PC-3 (cell line): ENCODE measurements around the gene UGGT1. TPM values are rescaled to one million over a fixed set of nuclear protein-coding genes. Genes with fewer than 3 reads are reported as not detected.

Source experiments
- ATAC-seq: fragments of 200-7000 bp; cut with Tn5 transposase; 2 replicates; pipeline ENCODE4 v1.9.1; 2020; ENCODE audit warnings: mild to moderate bottlenecking, moderate library complexity
- BruUV-seq: library from RNA; stranded (reverse); fragments of 400-500 nt; replicated peaks from 2 replicates; lab custom pipeline; 2021; lab: Mats Ljungman, UMichigan
- CTCF ChIA-PET: fragments of 300-600 bp; sonication (Branson Sonifier 250); formaldehyde crosslinking; loops from one replicate; lab custom pipeline; 2022; ENCODE audit warnings: antibody characterized with exemption; lab: Charles Lee
- POLR2A ChIA-PET: fragments of 300-600 bp; sonication (Branson Sonifier 250); formaldehyde crosslinking; loops from one replicate; lab custom pipeline; 2022; ENCODE audit warnings: antibody characterized with exemption; ENCODE audit not compliant: unreplicated experiment; lab: Charles Lee
- DNase-seq: peaks from one replicate; pipeline ENCODE4 v3.0.0-alpha.2; 2015
- H2AFZ ChIP-seq: fragments of 300-600 bp; sonication (generic); 2 replicates; pipeline ENCODE4 v1.6.0; 2016; ENCODE audit warnings: antibody characterized with exemption, low read length
- H3F3A ChIP-seq: fragments of 300-600 bp; sonication (generic); one replicate; pipeline ENCODE4 v1.6.0; 2017; ENCODE audit warnings: antibody characterized with exemption, low read length, control low read depth, mild to moderate bottlenecking; ENCODE audit not compliant: unreplicated experiment
- H3K27ac ChIP-seq: fragments of 300-600 bp; sonication (generic); 2 replicates; pipeline ENCODE4 v1.5.1; 2016; ENCODE audit warnings: mild to moderate bottlenecking, low read length
- H3K27me3 ChIP-seq: fragments of 300-600 bp; sonication (generic); 2 replicates; pipeline ENCODE4 v1.6.1; 2016; ENCODE audit warnings: low read length, mixed read lengths
- H3K36me3 ChIP-seq: fragments of 300-600 bp; sonication (generic); 2 replicates; pipeline ENCODE4 v1.6.1; 2016; ENCODE audit warnings: low read depth, mixed run types, low read length, mixed read lengths
- H3K4me1 ChIP-seq: fragments of 300-600 bp; sonication (generic); 2 replicates; pipeline ENCODE4 v1.5.1; 2016; ENCODE audit warnings: low read length; ENCODE audit not compliant: insufficient read depth
- H3K4me2 ChIP-seq: fragments of 300-600 bp; sonication (generic); 2 replicates; pipeline ENCODE4 v1.6.0; 2016; ENCODE audit warnings: low read length
- H3K4me3 ChIP-seq: fragments of 300-600 bp; sonication (generic); 2 replicates; pipeline ENCODE4 v1.5.1; 2016; ENCODE audit warnings: mild to moderate bottlenecking, low read length, mixed read lengths
- H3K79me2 ChIP-seq: fragments of 300-600 bp; sonication (generic); 2 replicates; pipeline ENCODE4 v1.6.1; 2017; ENCODE audit warnings: low read length, mixed read lengths
- H3K9ac ChIP-seq: fragments of 300-600 bp; sonication (generic); 2 replicates; pipeline ENCODE4 v1.6.0; 2016; ENCODE audit warnings: mild to moderate bottlenecking, low read length
- H3K9me2 ChIP-seq: fragments of 300-600 bp; sonication (generic); replicated peaks from 2 replicates; pipeline ENCODE4 v1.6.1; 2016; ENCODE audit warnings: mixed run types, low read length, mixed read lengths
- H3K9me3 ChIP-seq: fragments of 300-600 bp; sonication (generic); 2 replicates; pipeline ENCODE4 v1.6.1; 2016; ENCODE audit warnings: low read length, mixed read lengths
- H4K20me1 ChIP-seq: fragments of 300-600 bp; sonication (generic); 2 replicates; pipeline ENCODE4 v1.6.1; 2016; ENCODE audit warnings: low read length, mixed read lengths
- CTCF ChIP-seq: fragments of 300-600 bp; sonication (generic); conservative IDR thresholded peaks from 2 replicates; pipeline ENCODE4 v1.5.1; 2017; ENCODE audit warnings: antibody characterized with exemption, low read depth, mild to moderate bottlenecking, low read length
- EZH2 ChIP-seq: fragments of 300-600 bp; sonication (generic); IDR thresholded peaks from one replicate; pipeline ENCODE4 v1.6.1; 2017; ENCODE audit warnings: antibody characterized with exemption, mild to moderate bottlenecking, low read length; ENCODE audit not compliant: unreplicated experiment
- EZH2phosphoT487 ChIP-seq: fragments of 300-600 bp; sonication (generic); IDR thresholded peaks from 2 replicates; pipeline ENCODE4 v1.6.1; 2018; ENCODE audit warnings: mild to moderate bottlenecking, antibody characterized with exemption, low read length, borderline replicate concordance
- intact Hi-C: fragments of 100-400 bp; cut with micrococcal nuclease; formaldehyde crosslinking; loops from 2 replicates; pipeline ENCODE4 v1.9.0; 2023
- total RNA-seq: library from RNA; depleted of rRNA; stranded (reverse); fragments of >200 nt; gene quantifications from 2 replicates; pipeline ENCODE4 v1.2.3, GENCODE V29; 2014

The UGGT1 gene
- total RNA-seq, 1 experiment from 2014 or later: 59.9 TPM

DNA sequence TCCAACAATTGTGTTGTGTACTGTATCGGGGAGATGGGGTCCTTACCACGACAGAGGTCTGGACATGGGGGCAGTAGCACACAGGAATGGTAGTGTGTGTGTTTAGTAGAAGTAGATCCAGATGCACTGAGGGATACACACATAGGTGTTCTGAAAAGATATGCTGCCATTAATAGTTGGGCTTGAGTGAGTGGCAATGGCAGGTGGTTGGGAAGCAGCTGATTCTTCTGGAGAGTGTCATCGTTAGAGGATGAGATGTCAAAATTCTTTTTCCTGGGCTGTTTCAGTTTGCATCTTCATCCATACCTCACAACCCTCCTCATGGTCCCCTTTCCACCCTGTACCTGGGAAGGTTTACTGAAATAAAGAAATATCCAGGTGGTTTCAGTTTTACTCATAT is 66.6 kb downstream of the UGGT1 start:
- Histone ChIP-seq H4K20me1 (no peaks in the 10 kb centered on the region), H3F3A (no peaks in the 10 kb centered on the region), H3K27ac (no peak overlapping the region), H3K4me2 (no peak overlapping the region), H3K79me2 (no peaks in the 10 kb centered on the region), H2AFZ (no peak overlapping the region), H3K36me3 (peaks cover 57% of the 10 kb centered on the region), H3K27me3 (no peaks in the 10 kb centered on the region), H3K9me3 (no peaks in the 10 kb centered on the region), H3K9ac (no peak overlapping the region), H3K9me2 (no peaks in the 10 kb centered on the region), H3K4me1 (no peaks in the 10 kb centered on the region), H3K4me3 (no peak overlapping the region)
- no peak for TF ChIP-seq CTCF
- intact Hi-C loops: no loop called here
- DNase-seq (no peak), ATAC-seq (no peak)
- no TSS peak for BruUV-seq
- ChIA-PET POLR2A (no interaction called here), CTCF (no interaction called here)

- ATAC-seq (no peak), DNase-seq (no peak)
- Histone ChIP-seq H3K27me3 (no peaks in the 10 kb centered on the region), H3K9me2 (no peaks in the 10 kb centered on the region), H3K9me3 (no peaks in the 10 kb centered on the region), H2AFZ (no peak overlapping the region), H3K9ac (no peak overlapping the region), H4K20me1 (no peaks in the 10 kb centered on the region), H3K79me2 (no peaks in the 10 kb centered on the region), H3K4me3 (no peak overlapping the region), H3K4me1 (no peaks in the 10 kb centered on the region), H3K4me2 (no peak overlapping the region), H3K27ac (no peak overlapping the region), H3F3A (no peaks in the 10 kb centered on the region), H3K36me3 (peaks cover 53% of the 10 kb centered on the region)
- TF ChIP-seq CTCF (no peak), EZH2 (no peak), EZH2phosphoT487 (no peak)
- CTCF ChIA-PET: no interaction called here
- no TSS peak for BruUV-seq
- intact Hi-C loops: no loop called here
- POLR2A ChIA-PET: no interaction called here
Measured at GRCh38 chr2:128158176-128158575, 67.2 kb downstream of the UGGT1 start.

GRCh38 chr2:128159437-128159836 is 68.4 kb downstream of the UGGT1 start:
- DNase-seq (no peak), ATAC-seq (no peak)
- H3K36me3 ChIP-seq: peaks cover 52% of the 10 kb centered on the region
- TF ChIP-seq CTCF (no peak), EZH2 (no peak), EZH2phosphoT487 (no peak)
- no peak overlapping the region for H3K27ac ChIP-seq
- no TSS peak for BruUV-seq
- CTCF ChIA-PET: no interaction called here
- H3K79me2 ChIP-seq: no peaks in the 10 kb centered on the region
- no peak overlapping the region for H2AFZ ChIP-seq
- H3K27me3 ChIP-seq: no peaks in the 10 kb centered on the region
- H3K4me2 ChIP-seq: no peak overlapping the region
- intact Hi-C loops: no loop called here
- no peaks in the 10 kb centered on the region for H3K4me1 ChIP-seq
- H3F3A ChIP-seq: no peaks in the 10 kb centered on the region
- no peak overlapping the region for H3K9ac ChIP-seq
- H3K9me3 ChIP-seq: no peaks in the 10 kb centered on the region
- POLR2A ChIA-PET: no interaction called here
- H3K4me3 ChIP-seq: no peak overlapping the region
- no peaks in the 10 kb centered on the region for H3K9me2 ChIP-seq
- no peaks in the 10 kb centered on the region for H4K20me1 ChIP-seq
